Left lobe of liver (tissue), 2 donors: ENCODE measurements around the gene OR5B2. TPM values are rescaled to one million over a fixed set of nuclear protein-coding genes. Genes with fewer than 3 reads are reported as not detected.
"Not testable (repeated sequence)": the region's sequence is repeated elsewhere in the genome, so short reads cannot be mapped to it uniquely, and the experiment has no call there.

Experiments
- ATAC-seq: fragments of 200-7000 bp; cut with Tn5 transposase; one replicate; pipeline ENCODE4 v1.9.1; 2020; ENCODE audit warnings: mild to moderate bottlenecking, moderate library complexity
- DNase-seq: peaks from one replicate; pipeline ENCODE4 v3.0.0-alpha.2; 2020; ENCODE audit warnings: low spot score
- total RNA-seq: library from RNA; stranded (reverse); gene quantifications from one replicate; pipeline ENCODE4 v1.2.1, GENCODE V29; 2021
- donor health status: DM: no; HTN: no; CAD: no; lungs with moderate emphysema.
- donor health status: DM: no; HTN: yes; CAD: no.

The OR5B2 gene
- total RNA-seq: not detected

DNA sequence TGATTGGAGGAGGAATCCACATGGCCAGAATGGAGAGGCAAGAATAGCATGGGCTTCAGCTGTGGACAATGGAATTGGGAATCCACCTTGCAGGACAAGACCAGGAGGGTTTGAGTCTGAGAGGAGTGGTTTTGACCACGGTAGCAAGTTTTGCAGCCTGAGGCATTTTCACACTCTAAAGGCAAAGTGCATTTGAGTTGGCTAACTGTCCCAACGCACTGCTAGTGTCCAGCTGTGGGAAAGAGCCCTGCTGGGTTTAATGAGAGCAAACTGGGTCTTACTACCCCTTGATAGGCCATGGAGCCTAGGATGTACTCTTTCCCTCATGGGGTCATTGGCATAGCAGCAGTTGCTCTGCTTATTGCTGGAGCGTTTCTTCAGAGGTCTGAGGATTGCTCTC, at the start of gene OR5B2:
Gene OR5B2, minus strand, starts transcription at position 101 of the 400 bp plus-strand sequence. CDS start 4,860 bp downstream, outside the sequence.
- ATAC-seq (no peak), DNase-seq (no peak)

- ATAC-seq (no peak), DNase-seq (no peak)
These were observed 44.0 kb upstream of the OR5B2 start for GRCh38 chr11:58471892-58472291.

GRCh38 chr11:58466293-58466692, 38.4 kb upstream of the OR5B2 start:
- DNase-seq (no peak), ATAC-seq (no peak)

DNA sequence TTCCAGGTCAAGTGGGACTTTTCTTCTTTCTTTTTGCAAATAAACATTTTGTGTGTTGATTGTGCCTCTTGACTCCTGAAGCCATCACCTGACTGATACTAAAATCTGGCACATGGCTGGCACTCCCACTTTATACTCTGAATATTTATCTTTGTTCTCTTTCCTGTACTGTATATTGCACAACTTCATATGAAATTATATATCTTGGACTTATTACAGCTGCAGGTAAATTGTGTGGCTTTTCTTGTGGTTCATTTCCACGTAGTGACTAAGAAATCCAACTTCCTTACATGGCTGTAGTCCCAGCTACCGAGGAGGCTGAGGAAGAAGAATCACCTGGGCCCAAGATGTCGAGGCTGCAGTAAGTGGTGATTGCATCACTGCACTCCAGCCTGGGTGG, 37.8 kb upstream of the OR5B2 start:
- no peak for ATAC-seq
- DNase-seq: no peak

- ATAC-seq: no peak
- no peak for DNase-seq
These were observed 23.7 kb upstream of the OR5B2 start for GRCh38 chr11:58451585-58451984.

DNA sequence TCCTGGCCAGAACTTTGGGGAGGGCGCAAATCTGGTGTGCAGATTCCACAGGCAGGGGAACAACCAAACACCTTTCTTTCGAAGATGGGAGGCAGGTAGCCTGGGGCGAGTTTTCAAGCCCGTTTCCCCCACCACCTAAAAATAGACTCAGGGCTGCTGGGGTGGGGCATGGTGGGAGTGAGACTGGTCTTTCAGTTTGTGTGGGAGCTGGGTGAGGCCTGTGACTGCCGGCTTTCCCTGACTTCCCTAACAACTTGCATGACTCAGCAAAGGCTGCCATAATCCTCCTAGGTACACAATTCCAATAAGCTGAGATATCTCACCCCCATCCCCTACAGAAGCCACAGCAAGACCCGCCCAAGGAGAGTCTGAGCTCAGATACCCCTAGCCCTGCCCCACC, 18.4 kb upstream of the OR5B2 start:
- ATAC-seq (no peak), DNase-seq (no peak)

DNA sequence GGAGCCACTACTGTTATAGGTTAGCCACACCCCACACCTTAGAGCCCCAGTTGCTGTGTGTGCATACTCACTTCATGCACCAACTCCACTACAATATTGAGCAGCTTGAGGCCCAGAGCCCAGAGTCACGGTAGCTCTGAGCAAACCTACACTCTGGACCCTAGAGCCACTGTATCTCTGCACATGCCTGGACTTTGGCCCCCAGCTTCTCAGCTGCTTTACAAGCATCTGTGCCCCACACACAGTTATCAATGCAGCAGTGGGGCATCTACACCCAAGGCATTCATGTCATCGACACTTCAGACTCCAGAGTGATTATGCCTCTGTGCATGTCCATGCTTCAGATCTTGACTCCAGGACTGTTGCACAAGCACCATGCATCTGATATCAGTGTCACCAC, 16.4 kb upstream of the OR5B2 start:
- no peak for DNase-seq
- no peak for ATAC-seq

DNA sequence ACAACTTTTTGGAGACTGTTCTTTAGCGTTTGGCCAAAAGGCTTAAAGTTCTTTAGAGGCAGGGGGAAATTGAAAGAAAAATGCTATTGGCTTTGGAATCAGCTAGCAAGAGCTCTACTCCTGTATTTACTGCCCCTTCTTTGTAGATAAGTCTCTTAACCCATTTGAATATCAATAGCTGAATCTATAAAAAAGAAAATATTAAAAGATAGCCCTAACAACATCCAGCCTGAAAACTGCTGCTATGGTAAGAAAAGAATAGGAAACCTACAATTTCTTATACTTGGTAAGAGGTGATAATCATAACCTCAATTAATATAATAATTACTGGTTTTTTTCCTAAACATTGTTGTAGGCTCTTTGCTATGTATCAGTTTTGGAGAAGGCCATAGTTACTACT, 14.2 kb upstream of the OR5B2 start, which contains the start of gene OR5B12:
Gene OR5B12, minus strand, starts transcription at position 101 of the 400 bp plus-strand sequence. CDS start 2,085 bp downstream, outside the sequence.
- DNase-seq (no peak), ATAC-seq (no peak)

GRCh38 chr11:58438486-58438885, 10.6 kb upstream of the OR5B2 start:
- ATAC-seq (no peak), DNase-seq (no peak)

- DNase-seq (no peak), ATAC-seq (no peak)
These were observed 6.3 kb upstream of the OR5B2 start for GRCh38 chr11:58434217-58434616.

- ATAC-seq (no peak), DNase-seq (no peak)
These were observed 5.8 kb upstream of the OR5B2 start for GRCh38 chr11:58433638-58434203.

- ATAC-seq: no peak
- no peak for DNase-seq
These were observed 1.4 kb upstream of the OR5B2 start for GRCh38 chr11:58429273-58429672.

GRCh38 chr11:58406774-58407173, 21.1 kb downstream of the OR5B2 start, which contains the start of gene OR5B3:
Gene OR5B3 (minus strand): TSS chr11:58406874. CDS start chr11:58403409, 3,465 bp downstream.
- ATAC-seq (no peak), DNase-seq (no peak)

GRCh38 chr11:58399622-58400021, 28.3 kb downstream of the OR5B2 start:
- ATAC-seq, DNase-seq: not testable (repeated sequence)

DNA sequence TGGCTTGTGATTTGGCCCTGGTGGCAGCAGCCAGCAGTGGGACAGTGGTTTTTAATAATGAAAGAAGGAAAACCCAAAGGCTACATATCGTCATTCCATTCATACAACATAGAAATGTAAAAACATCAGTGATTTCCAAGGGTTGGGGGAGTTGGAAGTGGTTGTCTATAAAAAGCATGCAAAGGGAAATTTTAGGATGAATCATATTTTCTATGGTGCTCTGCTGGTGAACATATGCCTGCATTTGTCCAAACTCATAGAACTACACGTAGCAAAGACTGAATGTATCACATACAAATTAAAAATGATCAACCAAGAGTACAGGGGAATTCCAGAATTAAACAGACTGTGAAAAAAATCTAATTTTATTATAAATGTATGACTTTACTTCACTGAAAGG, 32.3 kb downstream of the OR5B2 start:
- DNase-seq (no peak), ATAC-seq (no peak)

DNA sequence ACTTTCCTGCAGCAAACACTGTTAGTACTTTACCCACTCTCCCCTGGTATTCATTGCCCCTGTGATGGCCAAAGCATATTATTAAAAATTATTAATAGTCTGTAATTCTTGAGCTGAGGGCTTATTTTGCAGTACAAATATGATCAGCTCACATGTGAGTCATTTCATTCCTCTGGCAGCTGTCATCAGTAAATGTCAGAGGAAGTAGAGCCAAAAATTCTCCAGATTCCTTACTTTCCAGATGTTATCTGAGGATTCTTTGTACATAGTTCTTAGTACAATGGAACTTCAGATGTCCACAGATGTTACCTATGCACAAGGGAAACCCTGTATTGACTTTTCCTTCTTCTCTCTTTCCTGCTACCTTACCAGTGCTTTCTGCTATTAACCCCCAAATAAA, 33.7 kb downstream of the OR5B2 start:
- DNase-seq: no peak
- ATAC-seq: no peak

GRCh38 chr11:58392746-58393145, 35.2 kb downstream of the OR5B2 start:
- ATAC-seq: no peak
- DNase-seq: no peak

- ATAC-seq: no peak
These were observed 36.0 kb downstream of the OR5B2 start for GRCh38 chr11:58391879-58392278.

DNA sequence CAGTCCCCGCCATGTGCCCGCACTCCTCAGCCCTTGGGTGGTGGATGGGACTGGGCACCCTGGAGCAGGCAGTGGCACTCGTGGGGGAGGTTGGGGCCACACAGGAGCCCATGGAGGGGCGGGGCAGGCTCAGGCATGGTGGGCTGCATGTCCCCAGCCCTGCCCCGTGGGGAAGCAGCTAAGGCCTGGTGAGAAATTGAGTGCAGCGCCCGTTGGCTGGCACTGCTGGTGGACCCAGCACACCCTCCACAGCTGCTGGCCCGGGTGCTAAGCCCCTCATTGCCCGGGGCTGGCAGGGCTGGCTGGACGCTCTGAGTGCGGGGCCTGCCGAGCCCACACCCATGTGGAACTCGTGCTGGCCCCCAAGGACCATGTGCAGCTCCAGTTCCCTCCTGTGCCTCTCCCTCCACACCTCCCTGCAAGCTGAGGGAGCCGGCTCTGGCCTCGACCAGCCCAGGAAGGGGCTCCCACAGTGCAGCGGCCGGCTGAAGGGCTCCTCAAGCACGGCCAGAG, 37.3 kb downstream of the OR5B2 start:
- ATAC-seq (no peak), DNase-seq (no peak)

More at GRCh38 chr11:58391879-58392278, 36.0 kb downstream of the OR5B2 start:
- no peak for DNase-seq
